Measurements from ENCODE around the gene MAD2L2.

The MAD2L2 gene

DNA sequence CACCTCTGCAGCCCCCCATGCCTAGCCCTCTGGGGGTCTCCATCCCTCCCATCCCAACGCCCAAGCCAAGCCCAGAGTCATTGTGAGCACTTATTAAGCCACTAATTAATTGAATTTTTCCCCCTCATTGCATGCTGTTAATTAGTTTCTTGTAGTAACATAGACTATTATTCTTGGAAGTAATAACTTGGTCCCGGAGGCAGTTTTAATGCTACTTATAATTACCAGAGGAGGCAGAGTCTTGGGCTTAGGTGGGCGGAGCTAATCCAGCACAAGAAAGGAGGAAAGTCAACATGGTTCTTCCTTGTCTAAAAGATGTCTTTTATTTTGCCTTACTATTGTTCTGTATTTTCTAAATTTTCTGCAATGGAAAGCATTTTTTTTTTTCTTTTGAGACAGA, 54.4 kb downstream of the MAD2L2 start:
- no peak for DNase-seq

All from CD4-positive, alpha-beta T cell treated with Interferon gamma for 1 hour (primary cell).